CD8-positive, alpha-beta memory T cell (primary cell): ENCODE results near the gene KCNJ10. TPM values are rescaled to one million over a fixed set of nuclear protein-coding genes. Genes with fewer than 3 reads are reported as not detected.

Experiments used
- CTCF ChIA-PET: fragments of 350-600 bp; sonication (Branson Sonifier 250); formaldehyde crosslinking; loops from one replicate; lab custom pipeline; 2021; ENCODE audit warnings: antibody characterized with exemption; lab: Charles Lee
- POLR2A ChIA-PET: fragments of 350-600 bp; sonication (Branson Sonifier 250); formaldehyde crosslinking; loops from one replicate; lab custom pipeline; 2021; ENCODE audit warnings: antibody characterized with exemption; lab: Charles Lee
- DNase-seq, 5 donors: peaks; one replicate each; pipeline versions ENCODE4 v3.0.0 to v3.0.0-alpha.2; 2020 to 2022; ENCODE audit warnings: mixed read lengths in 1 of 5
- H3K27ac ChIP-seq: one replicate; pipeline ENCODE4 v1.7.0; 2013; ENCODE audit warnings: low read depth, mild to moderate bottlenecking, low read length, moderate library complexity
- H3K27me3 ChIP-seq: 2 replicates; pipeline ENCODE4 v1.7.0; 2013; ENCODE audit warnings: low read length, mild to moderate bottlenecking; ENCODE audit not compliant: insufficient read depth, poor library complexity, severe bottlenecking
- H3K36me3 ChIP-seq: 2 replicates; pipeline ENCODE4 v1.7.0; 2013; ENCODE audit warnings: mild to moderate bottlenecking, low read length, moderate library complexity; ENCODE audit not compliant: insufficient read depth
- H3K4me1 ChIP-seq: 2 replicates; pipeline ENCODE4 v1.7.0; 2013; ENCODE audit warnings: mild to moderate bottlenecking, low read length, moderate library complexity; ENCODE audit not compliant: insufficient read depth
- H3K4me3 ChIP-seq: 2 replicates; pipeline ENCODE4 v1.7.0; 2013; ENCODE audit warnings: mild to moderate bottlenecking, low read length
- H3K9me3 ChIP-seq: 2 replicates; pipeline ENCODE4 v1.7.0; 2013; ENCODE audit warnings: mild to moderate bottlenecking, low read length
- H3K27ac Mint-ChIP-seq, 8 donors: one replicate each; pipeline ENCODE4 v1.8.0; 2020 to 2021; ENCODE audit warnings: mixed read lengths in 8 of 8, mild to moderate bottlenecking in 6 of 8, inconsistent platforms in 3 of 8, moderate library complexity in 3 of 8
- H3K27me3 Mint-ChIP-seq, 2 donors: one replicate each; pipeline ENCODE4 v1.8.0; 2020 to 2021; ENCODE audit warnings: mixed read lengths in 2 of 2, mild to moderate bottlenecking in 1 of 2, moderate library complexity in 1 of 2
- H3K36me3 Mint-ChIP-seq, 3 donors: one replicate each; pipeline ENCODE4 v1.8.0; 2020 to 2021; ENCODE audit warnings: mixed read lengths in 3 of 3, inconsistent platforms in 1 of 3, mild to moderate bottlenecking in 1 of 3
- H3K4me1 Mint-ChIP-seq, 3 donors: one replicate each; pipeline ENCODE4 v1.8.0; 2020 to 2021; ENCODE audit warnings: mixed read lengths in 3 of 3, inconsistent platforms in 1 of 3, mild to moderate bottlenecking in 1 of 3
- H3K4me3 Mint-ChIP-seq, 7 donors: one replicate each; pipeline ENCODE4 v1.8.0; 2020 to 2021; ENCODE audit warnings: mixed read lengths in 7 of 7, mild to moderate bottlenecking in 6 of 7, moderate library complexity in 4 of 7, inconsistent platforms in 2 of 7
- H3K9me3 Mint-ChIP-seq, 5 donors: one replicate each; pipeline ENCODE4 v1.8.0; 2020 to 2022; ENCODE audit warnings: mixed read lengths in 5 of 5, mild to moderate bottlenecking in 3 of 5, moderate library complexity in 2 of 5, inconsistent platforms in 1 of 5
- polyA plus RNA-seq: library from polyadenylated mRNA; unstranded; fragments of 300-500 nt; fragmentation: Illumina TruSeq; gene quantifications from one replicate; pipeline ENCODE4 v1.2.3, GENCODE V29; 2021
- total RNA-seq, 2 experiments: library from RNA; stranded (reverse); gene quantifications; one replicate each; pipeline ENCODE4 v1.2.3, GENCODE V29; 2021

The KCNJ10 gene
- total and polyA plus RNA-seq, 3 experiments from 2014 or later, result 0.13 TPM; not detected in 2

- Histone ChIP-seq H3K36me3 (no peaks in the 10 kb centered on the region), H3K4me1 (peaks cover 5% of the 10 kb centered on the region), H3K27me3 (peaks cover 4% of the 10 kb centered on the region), H3K9me3 (no peaks in the 10 kb centered on the region), H3K27ac (no peak overlapping the region), H3K4me3 (no peak overlapping the region)
- peaks cover 0 to 3% (median 0%) of the 10 kb centered on the region in 3 donors for H3K36me3 Mint-ChIP-seq
- H3K4me3 Mint-ChIP-seq, result no peak overlapping the region
- H3K27me3 Mint-ChIP-seq, result peaks cover 8 to 33% of the 10 kb centered on the region in 2 donors
- peaks cover 5 to 8% (median 6%) of the 10 kb centered on the region in 3 donors for H3K4me1 Mint-ChIP-seq
- ChIA-PET CTCF (no interaction called here), POLR2A (no interaction called here)
- DNase-seq, result no peak
- no peak overlapping the region for H3K27ac Mint-ChIP-seq
- H3K9me3 Mint-ChIP-seq, result no peaks in the 10 kb centered on the region
Observed at GRCh38 chr1:159949981-159950381, 120.0 kb downstream of the KCNJ10 start.

GRCh38 chr1:159949123-159949522, 120.8 kb downstream of the KCNJ10 start:
- Histone ChIP-seq H3K4me3 (no peak overlapping the region), H3K27me3 (peaks cover 11% of the 10 kb centered on the region), H3K36me3 (no peaks in the 10 kb centered on the region), H3K9me3 (no peaks in the 10 kb centered on the region), H3K27ac (no peak overlapping the region), H3K4me1 (peaks cover 6% of the 10 kb centered on the region)
- H3K4me1 Mint-ChIP-seq, result peaks cover 8 to 10% (median 10%) of the 10 kb centered on the region in 3 donors
- peaks cover 0 to 3% (median 0%) of the 10 kb centered on the region in 3 donors for H3K36me3 Mint-ChIP-seq
- ChIA-PET CTCF (interaction anchor here (1.0 kb wide), 1 partner anchor 56 kb away, joined by 3 read pairs; no protein-coding TSS in a partner anchor), POLR2A (no interaction called here)
- no peaks in the 10 kb centered on the region for H3K9me3 Mint-ChIP-seq
- no peak for DNase-seq
- peaks cover 16 to 41% of the 10 kb centered on the region in 2 donors for H3K27me3 Mint-ChIP-seq
- no peak overlapping the region for H3K4me3 Mint-ChIP-seq
- H3K27ac Mint-ChIP-seq, result peak overlapping the region in 3 of 8 donors; percentile 13 to 48 (median 42)

Other genes with a start within 250 kb of the KCNJ10 start
- gene SLAMF8, start 243.3 kb downstream of the KCNJ10 start, total RNA-seq, result 1 to 10 TPM; 3.2 to 4.0 TPM
- 7.3 TPM for gene SLAMF8, start 243.3 kb downstream of the KCNJ10 start, polyA plus RNA-seq
- gene VSIG8, start 207.5 kb downstream of the KCNJ10 start, total RNA-seq, result not detected
- not detected for gene VSIG8, start 207.5 kb downstream of the KCNJ10 start, polyA plus RNA-seq
- gene CFAP45, start 170.0 kb downstream of the KCNJ10 start, total RNA-seq, result 1 to 10 TPM in 1 of 2 experiments, under 1 TPM in 1; 0.75 to 1.2 TPM
- gene CFAP45, start 170.0 kb downstream of the KCNJ10 start, polyA plus RNA-seq, result 0.18 TPM
- gene TAGLN2, start 144.7 kb downstream of the KCNJ10 start, total RNA-seq, result 100 to 1,000 TPM; 566 to 578 TPM
- 811 TPM for gene TAGLN2, start 144.7 kb downstream of the KCNJ10 start, polyA plus RNA-seq
- gene IGSF9, start 124.5 kb downstream of the KCNJ10 start, total RNA-seq, result under 1 TPM; 0.04 to 0.11 TPM
- gene IGSF9, start 124.5 kb downstream of the KCNJ10 start, polyA plus RNA-seq, result not detected
- not detected for gene SLAMF9, start 115.9 kb downstream of the KCNJ10 start, total RNA-seq
- not detected for gene SLAMF9, start 115.9 kb downstream of the KCNJ10 start, polyA plus RNA-seq
- 1 to 10 TPM; 6.5 to 6.9 TPM for gene PIGM, start 38.2 kb downstream of the KCNJ10 start, total RNA-seq
- 3.2 TPM for gene PIGM, start 38.2 kb downstream of the KCNJ10 start, polyA plus RNA-seq
- gene KCNJ9, start 11.4 kb upstream of the KCNJ10 start, total RNA-seq, result under 1 TPM in 1 of 2 experiments, not detected in 1; 0.04 TPM
- gene KCNJ9, start 11.4 kb upstream of the KCNJ10 start, polyA plus RNA-seq, result not detected
- gene IGSF8, start 28.5 kb upstream of the KCNJ10 start, total RNA-seq, result 10 to 100 TPM; 39.5 to 42.7 TPM
- 59.2 TPM for gene IGSF8, start 28.5 kb upstream of the KCNJ10 start, polyA plus RNA-seq
- gene ATP1A2, start 45.6 kb upstream of the KCNJ10 start, total RNA-seq, result not detected
- gene ATP1A2, start 45.6 kb upstream of the KCNJ10 start, polyA plus RNA-seq, result not detected
- gene ATP1A4, start 81.4 kb upstream of the KCNJ10 start, total RNA-seq, result not detected
- not detected for gene ATP1A4, start 81.4 kb upstream of the KCNJ10 start, polyA plus RNA-seq
- not detected for gene CASQ1, start 120.4 kb upstream of the KCNJ10 start, total RNA-seq
- gene CASQ1, start 120.4 kb upstream of the KCNJ10 start, polyA plus RNA-seq, result not detected
- gene PEA15, start 135.2 kb upstream of the KCNJ10 start, total RNA-seq, result 10 to 100 TPM; 77.4 to 81.4 TPM
- gene PEA15, start 135.2 kb upstream of the KCNJ10 start, polyA plus RNA-seq, result 9.1 TPM
- gene DCAF8, start 192.4 kb upstream of the KCNJ10 start, total RNA-seq, result 10 to 100 TPM; 95.6 to 97.0 TPM
- 54.2 TPM for gene DCAF8, start 192.4 kb upstream of the KCNJ10 start, polyA plus RNA-seq
- gene PEX19, start 215.0 kb upstream of the KCNJ10 start, total RNA-seq, result 10 to 100 TPM; 56.1 to 57.5 TPM
- gene PEX19, start 215.0 kb upstream of the KCNJ10 start, polyA plus RNA-seq, result 47.7 TPM